NCI-H1092 (cell line): ENCODE results near the gene NF1.
"Not testable (repeated sequence)": the region's sequence is repeated elsewhere in the genome, so short reads cannot be mapped to it uniquely, and the experiment has no call there.

Experiments used
- DNase-seq: peaks from one replicate; lab custom pipeline; 2025; lab: John Stamatoyannopoulos, UW

NF1 gene

DNA sequence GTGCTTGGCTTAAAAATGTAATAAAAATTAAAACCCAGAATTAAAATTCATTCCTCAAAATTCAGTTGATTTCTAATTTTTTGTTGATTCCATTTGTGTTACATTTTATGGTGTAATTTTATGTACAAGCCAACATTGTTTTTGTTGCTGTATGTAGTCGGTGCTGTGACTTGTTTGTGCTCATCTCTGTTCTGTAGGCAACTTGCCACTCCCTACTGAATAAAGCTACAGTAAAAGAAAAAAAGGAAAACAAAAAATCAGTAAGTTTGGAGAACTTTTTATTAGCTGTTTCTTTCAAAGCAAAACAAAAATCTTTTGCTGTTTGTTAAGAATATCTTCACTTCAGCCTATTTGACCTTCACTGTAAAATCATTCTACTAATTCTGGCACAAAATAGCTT, 158.0 kb downstream of the NF1 start:
- DNase-seq, result no peak

DNA sequence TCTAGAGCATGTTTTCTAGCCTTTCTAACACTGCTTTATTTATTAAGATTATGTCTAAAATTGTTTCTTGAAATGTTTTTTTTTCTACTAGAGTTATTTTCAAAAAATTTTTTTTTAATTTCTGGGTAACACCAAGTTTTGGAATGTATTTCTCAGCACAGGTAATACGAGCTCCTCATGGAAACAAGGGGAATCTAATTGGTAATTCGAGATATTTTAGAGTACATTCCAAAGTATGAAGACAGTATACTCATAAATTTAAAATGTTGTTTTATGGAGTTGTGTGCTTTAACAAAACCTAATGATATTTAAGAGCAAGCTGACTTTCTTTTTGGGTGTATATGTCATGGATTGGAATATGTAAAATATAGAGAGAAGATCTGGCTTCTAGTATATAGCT, 159.9 kb downstream of the NF1 start:
- no peak for DNase-seq

DNA sequence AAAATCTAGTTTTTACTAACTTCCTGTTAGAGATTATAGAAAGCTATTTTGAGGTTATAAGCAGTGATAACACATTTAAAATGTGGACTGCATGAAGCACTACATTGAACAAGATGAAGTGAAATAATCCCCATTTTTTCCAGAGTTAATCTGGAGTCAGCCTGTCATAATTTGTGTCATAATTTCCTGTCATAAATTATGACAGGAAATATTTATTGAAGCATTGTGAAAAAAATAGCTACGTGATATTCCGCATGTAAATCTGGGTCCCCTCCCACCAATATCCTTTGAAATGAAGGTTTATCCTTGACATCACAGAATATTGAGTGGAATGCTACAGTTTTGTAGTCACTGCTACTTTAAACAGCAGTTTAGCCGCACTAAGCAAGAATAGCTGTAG, 162.2 kb downstream of the NF1 start:
- no peak for DNase-seq

DNA sequence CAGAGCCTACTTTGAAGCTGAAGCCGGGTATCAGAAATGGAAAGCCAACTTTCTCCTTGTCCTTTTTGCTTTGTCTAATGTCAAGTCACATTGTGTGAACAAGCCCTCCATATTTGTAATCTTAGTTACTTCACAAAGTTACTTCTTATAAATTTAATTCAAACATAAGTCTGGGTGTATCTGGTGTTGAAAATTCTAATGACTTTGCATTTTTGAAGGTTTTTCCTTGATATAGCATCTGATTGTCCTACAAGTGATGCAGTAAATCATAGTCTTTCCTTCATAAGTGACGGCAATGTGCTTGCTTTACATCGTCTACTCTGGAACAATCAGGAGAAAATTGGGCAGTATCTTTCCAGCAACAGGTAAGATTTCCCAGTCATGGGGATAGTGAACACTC, 165.4 kb downstream of the NF1 start:
- no peak for DNase-seq

DNA sequence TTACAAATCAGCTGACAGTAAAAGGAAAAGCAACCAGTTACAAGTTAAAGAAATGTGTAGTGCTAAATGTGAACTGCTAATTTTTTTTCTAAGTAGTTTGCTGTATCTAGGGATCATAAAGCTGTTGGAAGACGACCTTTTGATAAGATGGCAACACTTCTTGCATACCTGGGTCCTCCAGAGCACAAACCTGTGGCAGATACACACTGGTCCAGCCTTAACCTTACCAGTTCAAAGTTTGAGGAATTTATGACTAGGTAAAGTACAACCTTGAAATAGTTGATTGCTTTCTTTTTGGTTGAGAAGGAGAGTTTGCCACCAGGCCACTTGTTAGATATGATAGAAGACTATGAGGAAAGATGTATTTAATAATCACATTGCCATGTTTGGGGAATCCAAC, 166.8 kb downstream of the NF1 start:
- DNase-seq, result no peak

DNA sequence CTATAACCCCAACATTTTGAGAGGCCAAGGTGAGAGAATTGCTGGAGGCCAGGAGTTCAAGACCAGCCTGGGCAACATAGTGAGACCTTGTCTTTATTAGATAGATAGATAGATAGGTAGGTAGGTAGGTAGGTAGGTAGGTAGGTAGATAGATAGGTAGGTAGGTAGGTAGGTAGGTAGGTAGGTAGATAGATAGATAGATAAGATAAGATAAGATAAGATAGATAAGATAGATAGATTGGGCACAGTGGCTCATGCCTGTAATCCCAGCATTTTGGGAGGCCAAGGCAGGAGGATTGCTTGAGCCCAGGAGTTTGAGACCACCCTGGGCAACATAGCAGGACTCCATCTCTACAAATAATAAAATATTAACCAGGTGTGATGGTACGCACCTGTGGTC, 168.1 kb downstream of the NF1 start:
- DNase-seq, result not testable (repeated sequence)

DNA sequence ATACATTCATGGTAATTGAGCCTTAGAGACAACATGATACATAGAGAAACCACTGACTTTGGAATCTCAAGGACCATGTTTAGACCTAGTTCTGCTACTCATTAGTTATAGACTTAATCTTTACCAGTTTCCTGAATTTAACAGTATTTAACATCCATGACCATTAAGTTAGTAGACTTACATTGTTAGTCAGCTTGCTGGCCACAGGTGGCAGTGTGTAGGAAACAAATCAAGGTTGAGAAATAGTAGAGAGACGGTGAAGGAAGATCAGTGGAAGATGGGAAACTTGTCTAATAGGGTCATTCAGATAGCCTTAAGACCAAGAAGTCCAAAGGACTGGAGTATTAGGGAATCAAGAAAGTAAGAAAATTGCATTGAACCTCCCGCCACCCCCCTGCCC, 171.3 kb downstream of the NF1 start:
- no peak for DNase-seq

DNA sequence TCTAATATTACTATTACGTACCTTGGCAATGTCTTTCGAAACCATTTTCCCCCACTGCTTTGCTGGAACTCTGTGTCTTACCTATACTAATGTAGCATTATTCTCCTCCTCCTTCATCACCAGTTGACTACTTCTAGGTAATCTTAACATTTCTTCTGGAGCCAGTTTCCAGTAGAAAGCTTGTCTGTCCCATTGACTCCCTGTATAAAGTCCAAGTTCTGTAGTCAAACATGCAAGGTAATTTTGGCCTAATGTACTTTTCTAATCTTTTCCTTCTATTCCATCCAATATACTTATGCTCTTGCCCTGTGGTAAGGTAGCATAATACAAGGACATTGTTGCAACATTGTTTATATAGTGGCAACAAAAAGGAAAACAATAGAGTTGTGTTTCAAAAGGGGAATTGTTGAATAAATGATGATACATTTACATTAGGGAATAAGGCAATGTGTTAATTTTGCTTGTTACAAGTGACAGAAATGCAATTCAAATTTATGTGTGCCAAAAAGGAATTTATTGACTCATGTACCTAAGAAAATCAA, 174.3 kb downstream of the NF1 start:
- DNase-seq, result no peak

DNA sequence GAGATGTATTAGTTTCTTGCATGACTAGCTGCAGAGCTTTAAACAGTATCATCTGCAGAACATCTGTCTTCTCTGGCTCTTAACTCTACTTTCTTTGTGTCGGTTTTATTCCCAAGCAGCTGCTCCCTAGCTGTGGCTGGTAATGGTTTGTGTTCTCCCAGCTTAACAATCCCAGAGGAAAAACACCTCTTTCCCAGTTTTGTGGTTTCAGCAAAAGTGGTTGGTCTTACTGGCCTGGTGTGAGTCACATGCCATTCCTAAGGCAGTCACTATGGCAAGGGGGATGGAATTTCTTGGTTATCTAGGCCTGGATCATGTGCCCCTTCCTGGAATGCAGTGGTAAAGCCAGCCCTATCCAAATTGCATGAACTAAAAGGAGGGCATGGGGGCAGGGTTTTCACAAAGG, 174.8 kb downstream of the NF1 start:
- no peak for DNase-seq

DNA sequence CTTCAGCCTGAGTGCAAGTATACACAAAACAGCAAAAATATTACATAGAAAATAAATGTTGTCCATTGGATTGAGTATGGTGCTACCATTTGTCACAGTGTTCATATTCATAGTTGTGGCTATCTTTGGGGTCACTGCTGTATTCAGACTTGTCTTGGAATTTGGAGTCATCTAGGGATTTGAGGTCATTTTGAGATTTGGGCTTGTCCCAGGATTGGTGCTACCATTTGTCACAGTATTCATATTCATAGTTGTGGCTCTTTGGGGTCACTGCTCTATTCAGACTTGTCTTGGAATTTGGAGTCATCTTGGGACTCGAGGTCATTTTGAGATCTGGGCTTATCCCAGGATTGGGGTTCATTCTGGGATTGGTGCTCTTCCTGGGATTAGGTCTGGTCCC, 177.5 kb downstream of the NF1 start:
- no peak for DNase-seq

DNA sequence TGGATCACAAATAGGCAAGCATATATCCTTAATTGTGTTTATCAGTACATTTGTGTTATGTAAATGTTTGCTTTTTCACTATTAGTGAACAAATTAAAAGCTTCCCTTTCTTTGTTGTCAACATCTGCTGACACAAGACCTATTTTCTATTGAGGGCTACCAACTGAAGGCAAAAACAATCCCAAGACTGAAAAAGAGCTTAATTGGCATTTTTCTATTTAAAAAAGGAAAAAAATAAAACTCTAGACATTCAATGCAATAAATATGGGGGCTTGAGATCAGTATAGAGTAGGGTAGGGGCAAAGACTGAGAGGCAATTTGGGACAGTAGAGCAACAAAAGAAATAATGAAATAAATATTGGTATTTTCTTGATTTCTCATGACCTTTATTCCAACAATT, 178.0 kb downstream of the NF1 start:
- no peak for DNase-seq

DNA sequence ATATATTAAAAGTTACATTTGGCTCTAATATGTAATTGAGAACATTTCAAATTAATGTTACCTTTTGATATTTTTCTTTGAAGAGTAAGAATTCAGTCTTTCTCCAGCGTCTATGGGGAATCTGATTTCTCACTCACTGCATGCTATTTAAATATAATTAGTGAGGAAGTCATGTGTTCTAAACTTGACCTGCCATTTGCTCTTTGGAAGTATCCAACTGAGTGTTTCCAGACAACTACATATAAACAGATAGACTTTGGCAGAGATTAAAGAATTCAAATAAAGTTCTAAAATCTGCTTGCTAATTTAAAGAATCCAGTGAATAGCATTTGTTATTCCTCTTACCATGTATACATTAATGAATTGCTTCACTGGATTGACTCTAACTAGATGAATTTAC, 178.7 kb downstream of the NF1 start:
- DNase-seq, result no peak

DNA sequence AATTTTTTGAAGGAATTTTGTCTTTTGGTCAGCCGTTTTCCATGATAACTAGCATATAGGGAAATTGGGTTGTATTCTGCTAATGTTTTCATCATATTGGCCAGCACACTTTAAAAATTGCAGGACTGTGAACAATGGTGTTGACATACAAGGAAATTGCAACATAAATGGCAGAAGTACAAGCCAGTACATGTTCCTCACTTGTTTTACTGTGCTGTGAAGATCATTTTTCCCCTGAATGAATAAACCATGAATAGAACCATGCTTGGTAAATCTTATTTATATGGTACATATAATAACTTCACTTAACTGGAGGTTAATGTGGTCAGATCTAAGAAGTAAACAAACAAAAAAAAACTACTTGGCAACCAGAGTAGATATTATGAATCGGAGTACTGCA, 179.5 kb downstream of the NF1 start:
- no peak for DNase-seq

DNA sequence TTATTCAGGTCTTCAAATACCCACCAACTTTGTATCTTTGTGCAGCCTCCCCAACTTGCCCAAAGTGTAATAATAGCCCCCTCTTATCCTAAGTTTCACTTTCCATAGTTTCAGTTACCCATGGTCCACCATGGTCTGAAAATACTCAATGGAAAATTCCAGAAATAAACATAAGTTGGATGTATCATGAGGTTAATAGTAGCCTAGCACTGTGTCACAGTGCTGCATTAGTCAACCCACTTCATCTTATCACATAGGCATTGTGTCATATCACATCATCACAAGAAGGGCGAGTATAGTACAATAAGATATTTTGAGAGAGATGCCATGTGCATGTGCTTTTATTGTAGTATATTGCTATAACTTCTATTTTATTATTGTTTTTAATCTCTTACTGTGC, 180.3 kb downstream of the NF1 start:
- no peak for DNase-seq

DNA sequence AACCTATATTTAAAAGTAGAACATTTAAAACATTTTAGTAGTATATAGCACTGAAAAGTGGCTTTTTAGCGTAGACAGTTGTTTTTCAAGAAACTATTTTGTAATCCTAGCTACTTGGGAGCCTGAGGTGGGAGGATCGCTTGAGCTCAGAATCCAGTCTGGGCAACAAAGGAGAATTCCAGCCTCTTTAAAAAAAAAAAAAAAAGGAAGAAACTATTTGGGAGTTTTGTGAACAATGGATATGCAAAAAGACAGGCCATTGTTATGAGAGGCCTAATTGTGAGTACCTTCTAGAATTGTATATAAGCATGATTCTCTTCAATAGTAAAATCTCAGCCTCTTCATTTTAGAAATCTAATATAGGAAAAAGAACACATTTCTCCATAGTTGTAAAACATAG, 184.6 kb downstream of the NF1 start:
- no peak for DNase-seq

DNA sequence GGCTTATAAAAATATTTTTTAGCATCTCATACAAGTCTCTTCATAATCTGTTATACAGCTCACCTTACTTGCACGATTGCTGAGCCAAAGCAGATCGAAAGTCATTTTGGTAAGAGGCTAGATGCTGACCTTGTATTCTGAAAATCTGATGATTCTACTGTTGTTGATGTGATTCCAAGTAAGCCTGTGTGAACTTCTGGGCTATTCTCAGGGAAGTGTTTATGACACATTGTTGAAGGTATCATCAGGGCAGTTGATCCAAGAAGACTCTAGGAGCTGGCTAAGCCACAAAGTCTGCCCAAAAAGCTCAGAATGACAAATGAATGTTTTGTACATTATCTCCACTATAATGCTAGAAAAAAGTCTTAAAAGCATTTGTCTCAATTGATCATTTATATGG, 186.3 kb downstream of the NF1 start:
- no peak for DNase-seq

DNA sequence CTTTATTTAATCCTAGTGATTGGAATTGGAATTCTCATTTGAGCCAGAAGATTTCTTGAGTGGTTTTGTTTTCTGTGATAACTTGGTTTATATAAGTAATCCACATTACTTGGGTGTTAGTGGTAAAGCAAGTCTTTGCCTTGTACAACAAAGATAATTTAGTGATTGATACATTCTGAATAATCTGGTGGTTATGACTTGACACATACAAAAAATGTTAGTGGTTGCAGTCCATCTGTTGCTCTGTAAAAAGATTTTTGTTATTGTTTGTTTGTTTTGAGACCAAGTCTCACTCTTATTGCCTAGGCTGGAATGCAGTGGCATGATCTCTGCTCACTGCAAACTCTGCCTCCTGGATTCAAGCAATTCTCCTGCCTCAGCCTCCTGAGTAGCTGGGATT, 189.1 kb downstream of the NF1 start:
- no peak for DNase-seq

DNA sequence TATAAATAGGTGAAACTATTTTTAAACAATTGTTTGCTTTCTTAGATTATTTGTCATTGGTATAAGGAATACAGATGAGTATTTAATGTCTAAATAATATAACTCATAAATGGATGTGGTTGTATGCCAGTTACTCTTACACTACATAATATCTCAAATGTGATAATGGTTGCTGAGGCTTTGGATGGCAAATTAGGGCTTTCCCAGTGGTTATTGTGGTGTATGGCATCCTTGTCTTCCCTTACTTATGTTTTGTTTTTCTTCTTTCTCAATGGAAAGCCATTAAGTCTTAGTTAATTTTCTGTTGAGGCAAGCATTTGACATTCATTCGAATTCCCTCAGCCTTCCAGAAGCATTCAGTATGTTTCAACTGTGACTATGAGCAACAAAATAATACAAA, 191.8 kb downstream of the NF1 start:
- DNase-seq, result no peak

DNA sequence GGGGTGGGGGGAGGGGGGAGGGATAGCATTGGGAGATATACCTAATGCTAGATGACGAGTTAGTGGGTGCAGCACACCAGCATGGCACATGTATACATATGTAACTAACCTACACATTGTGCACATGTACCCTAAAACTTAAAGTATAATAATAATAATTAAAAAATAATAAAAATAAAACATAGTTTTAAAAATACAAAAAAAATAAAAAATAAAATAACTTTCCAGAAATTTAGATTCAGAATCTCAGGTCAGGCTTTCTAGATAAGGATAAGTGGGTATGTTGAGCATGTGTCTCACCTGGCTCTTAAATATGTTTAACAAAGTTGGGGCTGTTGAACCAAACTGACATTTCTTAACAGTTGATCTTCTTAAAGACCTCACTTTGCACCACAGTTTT, 193.2 kb downstream of the NF1 start:
- DNase-seq, result not testable (repeated sequence)

DNA sequence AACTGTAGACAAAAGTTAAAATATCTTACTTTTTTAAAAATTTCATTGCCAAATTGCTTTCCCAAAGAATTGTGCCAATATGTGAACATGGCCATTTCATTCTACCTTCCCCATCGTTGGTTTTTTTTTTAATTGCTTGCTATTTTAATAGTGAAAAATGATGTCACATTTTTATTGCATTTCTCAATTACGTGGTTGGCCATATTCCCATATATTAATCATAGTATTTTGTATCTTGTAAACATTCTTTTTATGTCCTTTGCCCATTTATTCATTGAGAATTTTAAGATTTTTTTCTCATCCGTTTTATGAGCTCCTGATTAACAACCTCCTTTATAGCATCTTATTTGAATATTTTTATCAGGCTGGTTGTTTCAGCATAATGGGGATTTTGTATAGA, 195.0 kb downstream of the NF1 start:
- no peak for DNase-seq

DNA sequence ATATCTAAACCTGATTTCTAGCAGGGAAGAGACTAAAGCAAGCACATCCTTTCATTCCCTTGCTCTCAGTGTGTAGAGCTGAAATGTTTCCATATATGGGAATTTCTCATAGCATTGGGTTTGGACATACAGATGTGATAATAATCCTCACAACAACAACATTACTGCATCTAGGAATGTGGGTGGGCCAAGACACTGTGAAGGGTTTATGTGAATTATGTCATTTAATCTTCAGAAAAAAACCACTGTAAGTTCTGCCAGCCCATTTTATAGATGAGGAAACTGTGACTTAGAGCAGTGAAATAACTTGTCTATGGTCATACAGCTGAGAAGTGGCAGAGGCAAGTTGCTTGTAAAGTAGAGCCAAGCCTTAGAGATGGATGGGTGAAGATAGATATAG, 197.0 kb downstream of the NF1 start:
- no peak for DNase-seq

DNA sequence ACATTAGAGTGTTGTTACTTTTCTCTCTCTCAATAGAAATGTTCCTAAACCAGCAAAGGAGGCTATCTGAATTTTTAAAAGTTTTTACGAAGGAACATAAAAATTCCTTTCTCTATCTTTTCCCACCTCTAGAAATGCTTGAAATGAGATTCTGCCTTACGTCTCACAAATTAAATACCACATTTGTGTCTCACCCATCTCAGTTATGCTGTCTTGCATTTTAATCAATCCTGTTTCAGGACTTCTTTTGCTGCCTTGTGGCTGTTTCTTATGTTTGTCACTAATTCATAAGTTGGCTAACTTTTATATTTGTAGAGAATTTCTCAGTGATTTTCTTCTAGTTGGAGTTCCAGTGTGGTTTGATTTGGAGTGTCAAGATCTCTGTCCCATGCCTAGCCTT, 198.8 kb downstream of the NF1 start:
- DNase-seq, result no peak

DNA sequence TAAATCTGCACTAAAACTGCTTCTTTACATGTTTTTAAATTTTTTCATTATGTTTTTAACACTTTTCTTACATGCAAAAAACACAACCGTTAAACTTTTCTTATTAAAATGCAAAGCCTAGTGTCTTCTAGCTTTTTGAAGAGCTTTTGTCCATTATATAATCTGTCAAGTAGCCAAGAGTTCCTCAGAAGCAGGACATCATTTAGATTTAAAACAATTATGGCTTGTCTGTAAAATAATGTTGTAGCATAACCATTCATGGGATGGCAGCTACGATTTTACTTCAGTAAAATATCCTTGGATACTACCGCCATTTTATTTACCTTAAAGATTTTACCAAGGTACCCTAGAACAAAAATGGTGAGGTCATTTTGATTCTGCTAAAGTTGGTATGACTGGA, 199.5 kb downstream of the NF1 start:
- DNase-seq, result no peak

DNA sequence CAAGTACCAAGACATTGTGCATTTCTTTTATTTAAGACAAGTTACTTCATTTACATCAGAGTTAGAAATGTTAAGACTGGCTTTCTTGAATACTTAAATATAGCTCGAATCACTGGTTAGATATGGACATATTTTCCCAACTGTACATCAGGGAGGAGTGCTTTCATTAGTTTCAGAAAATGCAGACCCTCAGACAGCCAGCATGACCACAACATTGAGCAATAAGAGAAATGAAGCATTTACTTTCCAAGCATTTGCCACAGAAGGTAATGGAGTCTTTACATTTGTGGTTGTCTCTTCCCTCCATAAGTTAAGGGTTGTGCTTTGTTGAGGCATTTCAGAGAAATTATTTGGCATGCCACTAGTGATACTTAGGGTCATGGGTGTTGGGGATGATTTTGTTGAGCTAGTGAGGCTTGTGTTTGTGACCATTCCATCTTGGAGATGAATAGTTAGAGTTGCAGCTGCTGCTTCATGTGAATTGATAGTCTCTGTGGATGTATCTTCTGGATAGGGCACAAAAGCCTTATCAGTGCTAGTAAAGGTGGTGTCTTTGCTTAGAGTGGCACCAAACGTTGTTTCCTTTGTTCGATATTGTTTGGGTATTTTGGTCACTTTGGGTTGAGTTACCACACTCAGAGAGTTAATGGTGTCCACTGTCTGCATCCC, 200.2 kb downstream of the NF1 start:
- no peak for DNase-seq

DNA sequence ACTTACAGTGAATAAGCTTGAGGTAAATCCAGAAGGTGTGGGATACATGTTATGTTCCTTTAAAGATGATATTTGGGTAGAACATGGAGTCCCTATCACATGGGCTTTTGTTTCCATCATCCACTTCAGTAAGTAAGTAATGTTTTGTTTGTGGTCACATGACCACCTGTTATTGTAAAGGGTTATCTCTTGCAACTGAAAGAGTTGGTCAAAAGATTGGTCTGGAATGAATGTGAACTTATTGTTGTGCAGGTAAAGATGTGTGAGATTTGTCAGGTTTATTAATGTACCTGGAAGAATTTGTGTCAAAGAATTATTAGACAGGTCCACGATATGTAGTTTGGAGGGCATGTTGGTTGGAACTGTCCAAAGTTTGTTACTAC, 200.7 kb downstream of the NF1 start:
- no peak for DNase-seq
